ENCODE measurements around the gene CNMD. TPM values are rescaled to one million over a fixed set of nuclear protein-coding genes. Genes with fewer than 3 reads are reported as not detected.

Gene CNMD
- 0.51 TPM for total RNA-seq

DNA sequence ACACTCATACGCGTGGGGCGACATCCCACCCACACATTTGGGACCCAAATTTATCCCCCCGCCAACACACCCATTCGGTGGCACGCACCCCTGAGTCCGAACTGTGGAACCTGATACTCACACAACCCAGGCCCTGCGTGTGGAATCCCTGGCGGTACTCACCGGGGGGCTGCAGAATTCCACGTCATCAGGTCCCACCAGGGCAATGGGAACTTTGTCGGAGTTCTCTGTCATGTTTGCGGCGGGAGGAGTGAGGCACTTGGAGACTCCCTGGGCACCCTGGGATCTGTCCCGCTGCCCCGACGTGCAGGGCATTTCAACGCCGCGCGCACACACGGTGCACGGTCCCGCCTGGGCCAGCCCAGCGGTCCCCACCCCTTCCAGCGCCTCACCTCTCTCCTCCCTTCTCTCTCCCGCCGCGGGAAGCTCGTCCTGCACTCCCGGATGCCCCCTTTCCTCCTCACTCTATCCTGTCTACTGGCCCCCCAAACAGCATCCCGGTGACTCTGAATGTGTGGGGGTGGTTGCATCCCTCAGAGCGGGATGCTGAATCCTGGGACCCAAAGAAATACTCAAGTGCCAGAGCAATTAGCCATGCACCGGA, at the start of gene CNMD:
CNMD (minus strand) TSS at position 353 of the 604 bp plus-strand sequence; CDS start at position 234, 119 bp downstream.
- DNase-seq = peak; percentile 20

DNA sequence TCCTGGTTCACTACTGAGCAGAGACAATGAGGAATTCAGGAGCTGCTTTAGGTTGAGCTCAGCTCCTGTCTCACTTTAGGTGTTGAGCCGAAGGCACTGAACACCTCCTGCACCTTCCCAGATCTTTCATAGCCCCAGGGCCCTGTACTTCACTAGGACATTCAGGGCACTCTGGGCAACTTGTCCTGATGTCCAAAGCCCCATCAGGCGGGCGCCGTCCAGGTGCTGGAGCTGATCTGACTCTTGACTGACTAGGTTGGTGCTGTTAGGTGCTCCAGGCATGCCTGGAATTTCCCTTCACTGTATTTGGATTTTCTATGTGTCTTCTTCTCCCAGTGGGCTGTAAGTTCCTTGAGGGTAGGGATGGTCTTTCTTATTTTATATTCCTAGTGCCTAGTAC, 48.4 kb upstream of the CNMD start:
- no peak for DNase-seq

DNA sequence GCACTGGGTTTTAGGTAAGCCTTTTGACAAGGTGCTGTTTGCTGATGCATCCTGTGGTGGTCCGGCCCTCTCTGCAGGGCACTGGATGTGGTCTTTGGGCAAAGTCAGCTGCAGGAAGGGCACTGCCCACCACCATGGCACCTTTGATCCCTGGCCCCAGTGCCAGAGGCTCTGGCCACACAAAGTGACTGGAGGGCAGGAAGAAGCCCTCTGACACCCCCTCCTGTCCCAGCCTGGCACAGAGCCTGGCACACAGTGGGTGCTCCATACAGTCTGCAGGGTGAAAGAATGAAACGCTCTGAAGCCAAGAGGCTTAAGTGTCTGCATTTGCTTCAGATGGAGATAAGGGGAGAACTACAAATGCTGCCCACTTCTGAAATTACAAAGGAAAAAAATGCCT, 47.6 kb upstream of the CNMD start:
- DNase-seq = no peak

DNA sequence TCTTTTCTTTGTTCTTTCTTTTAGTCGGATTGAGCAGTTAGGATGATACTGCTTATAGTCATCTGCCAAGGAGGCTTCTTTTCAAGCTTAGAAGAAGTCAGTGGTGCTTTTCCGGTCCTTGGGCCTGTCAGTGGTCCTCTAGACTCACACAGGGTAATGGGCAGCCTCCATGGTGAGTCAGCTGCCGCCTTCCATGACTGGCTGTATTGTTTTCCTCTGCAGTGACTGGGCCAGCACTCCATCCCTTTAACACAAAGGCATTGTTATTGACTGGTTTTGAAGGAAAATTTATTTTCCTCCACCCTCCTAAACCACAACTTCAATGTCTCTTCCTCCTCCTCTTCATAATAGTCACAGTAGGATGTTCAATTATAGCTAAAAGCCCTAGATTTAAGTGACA, 47.1 kb upstream of the CNMD start:
- DNase-seq = no peak

DNA sequence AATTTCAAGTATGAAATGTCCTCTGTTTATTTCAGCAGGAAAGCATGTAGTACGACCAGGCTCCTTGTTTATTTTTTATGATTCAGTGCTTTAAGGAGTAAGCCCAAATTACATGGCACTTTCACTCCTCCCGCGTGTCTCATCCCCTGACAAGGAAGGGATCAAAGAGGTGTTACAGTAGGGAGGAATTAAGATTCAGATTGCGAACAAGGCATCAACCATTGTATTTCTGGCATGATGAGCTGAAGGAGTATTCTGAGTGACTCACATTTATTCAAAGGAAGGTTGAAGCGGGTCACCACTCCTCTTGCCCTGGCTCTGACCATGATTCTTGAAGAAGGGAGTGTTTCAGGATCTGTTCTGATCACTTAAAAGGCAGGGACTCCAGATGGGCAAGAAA, 46.1 kb upstream of the CNMD start:
- no peak for DNase-seq

DNA sequence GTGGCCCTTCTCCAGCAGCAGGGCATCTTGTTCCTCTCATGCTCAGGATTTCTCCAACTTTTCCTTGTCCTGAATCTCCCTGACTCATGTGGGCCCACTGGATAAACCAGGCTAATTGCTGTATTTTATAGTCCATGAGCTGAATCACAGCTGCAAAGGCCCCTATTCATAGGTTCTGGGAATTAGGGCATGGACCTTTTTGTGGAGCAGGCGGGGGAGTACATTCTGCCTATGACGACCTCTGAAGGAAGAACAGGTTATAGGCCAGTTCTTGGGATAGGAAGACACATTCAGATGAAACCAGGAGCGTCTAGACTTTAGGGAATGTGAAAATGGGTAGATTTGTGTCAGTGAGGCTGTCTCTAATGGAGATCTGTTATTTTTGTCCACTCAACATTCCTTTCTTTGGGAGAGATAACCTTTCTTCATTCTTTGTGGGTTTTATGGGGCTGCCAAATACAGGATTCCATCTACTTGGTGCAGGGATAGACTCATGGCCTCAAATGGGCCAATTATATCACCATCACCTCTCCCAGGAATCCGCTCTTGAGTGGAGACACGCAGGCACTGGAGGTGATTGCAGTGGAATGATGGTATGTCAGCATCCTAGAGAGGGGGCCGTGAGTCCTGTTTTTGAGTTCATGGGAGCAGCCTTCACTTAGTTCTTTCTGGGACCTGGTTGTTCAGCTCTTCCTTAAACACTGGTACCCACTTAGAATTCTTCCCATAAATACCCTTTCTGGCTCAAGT, 45.1 kb upstream of the CNMD start:
- no peak for DNase-seq

DNA sequence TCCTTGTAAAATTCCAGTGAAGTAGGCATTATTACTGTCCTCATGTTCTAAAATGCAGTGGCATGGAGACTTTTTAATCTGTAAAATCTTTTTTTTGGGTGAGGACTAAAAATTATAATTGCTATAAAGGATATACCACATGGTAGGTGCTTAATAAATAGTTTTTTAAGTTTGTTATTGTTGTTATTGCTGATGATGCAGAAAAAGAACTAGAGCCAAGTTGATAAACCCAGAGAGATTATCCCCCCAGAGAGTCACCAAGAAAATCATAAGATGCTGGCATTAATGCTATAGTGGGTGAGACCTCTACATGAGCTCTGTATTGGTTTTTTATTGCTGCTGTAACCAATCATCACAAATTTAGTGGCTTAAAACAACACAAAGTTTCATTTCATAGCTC, 44.3 kb upstream of the CNMD start:
- DNase-seq = no peak

DNA sequence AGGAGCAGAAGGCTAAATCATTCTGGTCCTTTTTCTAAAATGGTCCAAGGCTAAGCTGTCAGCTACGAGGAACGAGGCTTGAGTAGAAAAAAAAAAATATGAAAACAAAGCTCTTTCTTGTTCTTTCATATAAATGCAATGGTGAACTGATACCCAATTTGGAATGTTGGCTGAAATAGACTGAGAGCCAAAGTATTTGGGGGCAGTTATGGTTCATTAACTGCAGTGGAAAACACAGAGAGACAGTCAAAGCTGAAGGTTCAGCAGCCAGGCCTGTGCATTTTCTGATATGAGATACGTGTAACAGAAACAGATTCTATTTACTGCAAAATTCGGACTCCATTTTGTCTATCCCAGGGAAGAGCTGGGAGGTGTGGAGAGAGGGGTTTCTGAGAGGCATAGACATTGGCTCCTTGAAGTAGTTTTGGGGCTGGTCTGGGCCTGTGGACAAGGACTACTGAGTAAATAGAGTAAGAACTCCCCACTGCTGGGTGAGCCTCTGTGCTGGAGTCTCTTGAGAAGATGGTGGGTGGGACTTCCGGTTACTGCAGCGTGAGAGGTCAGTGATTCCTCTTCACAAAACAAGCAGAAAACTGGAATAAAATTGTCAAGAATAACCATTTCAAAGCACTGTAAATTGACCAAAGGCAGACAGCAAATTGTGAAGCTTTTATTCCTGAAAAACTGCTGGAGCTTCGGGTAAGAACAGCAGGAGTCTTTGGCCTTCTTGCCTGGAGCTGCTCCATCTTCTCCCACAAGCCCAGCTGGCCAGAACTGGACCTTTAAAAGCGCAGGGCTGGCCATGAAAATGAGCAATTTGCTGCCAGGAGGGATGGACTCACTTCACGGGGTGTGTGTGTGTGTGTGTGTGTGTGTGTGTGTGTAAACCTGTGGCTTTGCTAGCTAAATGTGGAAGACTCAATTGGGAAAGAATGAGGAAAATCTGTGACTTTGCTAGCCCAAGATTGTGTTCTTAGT, 43.1 kb upstream of the CNMD start:
- DNase-seq = peak; percentile 66

DNA sequence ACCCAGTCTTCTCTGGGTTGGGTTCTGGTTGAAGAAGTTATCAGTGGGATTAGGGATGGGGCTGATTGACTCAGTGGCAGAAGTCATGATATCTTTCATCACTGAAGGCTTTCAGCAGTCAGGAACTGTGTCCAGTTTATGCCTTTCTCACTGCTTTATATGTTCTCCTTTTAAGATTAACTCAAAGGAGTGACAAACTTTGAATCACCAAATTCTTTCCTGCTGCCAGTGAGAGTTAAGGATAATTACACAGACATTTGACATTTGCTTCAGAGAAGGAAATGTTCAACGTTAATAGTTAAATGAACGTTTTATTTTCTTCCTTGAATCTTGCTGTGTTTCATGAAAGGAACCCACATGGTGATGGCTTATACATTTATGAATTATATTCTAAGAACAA, 41.0 kb upstream of the CNMD start:
- DNase-seq = no peak

DNA sequence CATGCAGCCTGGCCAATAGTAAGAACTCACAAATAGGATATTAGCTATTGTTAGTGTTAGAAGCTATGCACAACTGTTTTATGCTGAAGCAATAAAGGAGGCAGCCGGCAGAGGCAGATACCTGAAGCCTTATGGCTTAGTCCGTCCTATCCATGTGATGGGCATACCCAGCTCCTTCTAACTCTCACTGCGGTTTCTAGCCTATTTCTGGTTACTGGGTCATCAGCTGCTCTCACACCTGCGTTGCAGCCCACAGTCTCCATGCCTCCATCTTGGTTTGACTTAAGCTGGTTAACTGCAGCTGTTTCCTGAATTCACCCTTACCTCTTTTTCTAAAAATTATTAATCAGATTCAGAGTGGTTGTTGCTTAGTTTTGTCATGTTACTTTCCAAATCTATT, 40.5 kb upstream of the CNMD start:
- DNase-seq = no peak

DNA sequence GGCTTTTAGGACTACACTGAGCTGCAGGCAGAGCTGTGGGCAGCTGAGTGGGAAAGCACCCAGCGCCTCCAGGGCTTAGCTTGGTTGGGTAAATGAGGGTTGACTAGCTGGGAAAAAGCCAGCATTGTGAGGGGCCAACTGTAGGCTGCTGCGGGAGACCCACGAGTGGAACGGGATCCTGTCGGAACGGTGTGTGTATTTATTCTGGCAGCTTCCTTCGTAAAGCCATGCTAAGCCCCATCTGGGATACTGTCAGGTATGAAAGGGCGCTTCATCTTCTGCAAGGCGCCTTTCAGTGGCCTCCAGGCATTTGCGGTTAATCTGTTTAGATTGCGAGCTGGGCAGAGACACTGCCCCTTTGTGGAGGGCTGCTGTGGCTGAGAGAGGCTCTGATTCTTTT, 39.5 kb upstream of the CNMD start:
- DNase-seq = peak; percentile 58

DNA sequence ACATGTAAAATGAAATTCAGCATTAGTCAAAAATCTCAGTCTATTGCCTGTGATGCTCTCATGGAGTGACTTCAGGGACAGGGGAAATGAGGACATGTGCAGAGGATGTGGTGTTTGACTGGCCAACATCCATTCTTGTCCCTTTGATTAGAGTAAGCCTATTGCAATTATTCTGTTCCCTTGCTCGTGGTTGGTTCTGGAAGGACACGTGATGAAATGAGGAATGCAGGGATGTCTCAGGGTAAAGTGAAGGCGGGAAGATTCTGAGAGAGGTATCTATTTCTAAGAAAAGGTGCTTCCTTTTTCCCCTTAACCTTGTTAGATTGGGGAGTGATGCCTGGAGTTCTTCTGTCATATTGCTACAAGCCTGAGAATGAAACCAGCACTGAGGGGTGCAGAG, 37.1 kb upstream of the CNMD start:
- DNase-seq = no peak

DNA sequence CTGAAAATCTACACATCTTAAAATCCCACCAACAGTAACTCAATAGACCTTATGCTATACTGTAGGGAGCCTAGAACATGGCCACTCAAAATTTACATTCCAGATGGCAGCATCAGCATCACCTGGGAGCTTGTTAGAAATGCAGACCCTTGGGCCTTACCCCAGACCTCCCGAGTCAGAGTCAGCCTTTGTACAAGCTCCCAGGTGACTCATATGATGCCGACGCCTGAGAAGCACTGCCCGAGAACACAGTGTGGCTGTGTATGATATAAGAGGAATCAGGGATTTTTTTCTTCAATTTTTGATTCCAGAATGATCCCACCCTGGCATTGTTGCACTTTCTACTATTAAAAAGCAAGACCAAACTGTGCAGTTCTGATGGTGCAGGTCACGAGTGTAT, 35.9 kb upstream of the CNMD start:
- no peak for DNase-seq

DNA sequence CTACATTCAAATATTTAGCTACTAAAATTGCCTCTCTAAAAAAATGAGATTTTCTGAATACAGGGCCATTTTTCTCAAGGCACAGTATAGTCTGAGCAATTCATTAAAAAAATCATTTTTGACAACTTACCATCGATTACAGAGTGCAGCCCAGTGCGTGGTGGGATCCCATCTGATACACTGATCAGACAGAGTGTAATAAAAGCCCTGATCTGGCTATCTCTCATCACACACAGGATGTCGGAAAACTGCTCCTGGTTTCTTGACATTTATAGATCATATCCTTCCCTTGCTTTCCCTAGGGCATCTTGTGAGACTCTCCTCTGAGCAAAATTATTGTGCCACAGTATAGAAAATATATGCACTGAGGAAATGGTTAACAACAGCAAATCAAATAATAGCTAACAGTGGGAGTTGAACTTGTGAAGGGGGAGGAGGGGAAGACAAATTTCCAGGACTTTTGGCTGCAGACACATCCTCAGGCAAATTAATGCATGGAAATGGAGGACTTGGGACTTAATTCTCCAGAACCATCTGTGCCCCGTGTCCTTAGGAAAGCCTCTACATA, 28.4 kb upstream of the CNMD start:
- no peak for DNase-seq

DNA sequence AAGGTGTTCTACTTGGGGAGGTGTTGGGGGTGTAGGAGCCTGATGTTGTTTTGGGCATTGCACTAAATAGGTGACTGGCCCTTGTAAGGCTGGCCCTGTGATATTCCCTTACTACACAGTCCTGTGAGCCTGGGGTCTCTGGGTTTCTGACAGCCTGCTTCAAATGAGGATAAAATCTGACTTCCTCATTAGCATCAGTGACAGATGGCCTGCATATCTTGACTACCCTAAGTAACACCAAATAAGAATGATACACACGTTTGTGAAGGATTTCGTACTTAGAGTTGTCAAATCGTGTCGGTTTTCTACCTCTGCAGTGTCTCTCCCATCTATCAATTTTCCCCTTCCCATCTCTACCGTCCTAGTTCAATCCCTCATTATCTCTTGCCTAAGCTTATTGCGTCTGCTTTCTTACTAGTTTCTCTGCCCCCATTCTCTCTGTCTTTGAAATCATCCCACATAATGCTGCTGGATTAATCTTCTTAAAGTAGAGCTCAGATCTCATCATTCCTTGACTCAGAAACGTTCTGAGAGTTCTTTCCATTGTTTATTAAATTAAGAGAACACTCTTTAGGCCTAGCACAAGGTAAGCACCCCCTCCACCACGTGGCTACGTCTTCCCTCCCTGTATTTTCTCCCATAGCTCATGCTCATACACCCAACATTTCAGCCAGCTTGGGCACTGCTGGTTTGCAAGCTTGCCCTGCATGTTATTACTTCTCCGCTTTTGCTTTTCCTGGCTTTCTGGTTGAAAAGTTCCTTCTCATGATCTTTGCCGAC, 26.2 kb upstream of the CNMD start:
- no peak for DNase-seq

DNA sequence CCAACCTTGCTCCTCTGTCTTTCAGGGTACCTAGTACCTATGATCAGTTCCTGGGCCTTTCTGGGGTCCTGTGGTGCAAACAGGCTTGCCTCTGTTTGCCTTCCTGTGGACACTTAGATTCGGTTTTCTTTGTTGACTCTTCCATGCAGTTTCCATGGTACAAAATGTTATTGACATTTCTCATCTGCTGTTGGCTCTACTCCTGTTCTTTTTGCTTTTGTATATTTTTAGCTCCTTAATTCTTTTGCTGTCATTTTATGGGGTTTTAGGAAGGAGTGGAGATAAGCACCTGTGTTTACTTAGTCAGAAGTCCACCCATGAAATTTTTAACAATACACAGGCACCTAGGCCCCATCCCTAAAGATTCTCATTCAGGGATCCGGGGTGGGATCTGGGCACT, 20.5 kb upstream of the CNMD start:
- no peak for DNase-seq

DNA sequence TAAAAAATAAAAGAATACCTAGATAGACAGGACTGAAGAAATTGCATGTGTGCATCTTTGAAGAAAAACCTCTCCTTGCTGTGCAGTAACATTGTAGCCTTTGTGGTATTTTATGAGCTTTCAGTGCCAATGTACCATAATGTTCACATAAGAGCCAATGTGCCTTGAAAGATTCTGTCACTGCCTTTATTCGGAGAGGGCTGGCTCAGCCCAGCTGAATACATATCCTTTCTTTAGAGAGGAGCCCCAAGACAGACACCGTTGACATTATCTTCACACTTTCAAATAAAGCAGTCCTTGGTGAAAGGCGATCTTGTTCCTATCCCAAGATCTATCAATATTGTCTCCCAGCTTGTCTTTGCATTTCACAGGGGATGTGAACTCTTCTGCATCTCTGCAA, 18.5 kb upstream of the CNMD start:
- DNase-seq = no peak

DNA sequence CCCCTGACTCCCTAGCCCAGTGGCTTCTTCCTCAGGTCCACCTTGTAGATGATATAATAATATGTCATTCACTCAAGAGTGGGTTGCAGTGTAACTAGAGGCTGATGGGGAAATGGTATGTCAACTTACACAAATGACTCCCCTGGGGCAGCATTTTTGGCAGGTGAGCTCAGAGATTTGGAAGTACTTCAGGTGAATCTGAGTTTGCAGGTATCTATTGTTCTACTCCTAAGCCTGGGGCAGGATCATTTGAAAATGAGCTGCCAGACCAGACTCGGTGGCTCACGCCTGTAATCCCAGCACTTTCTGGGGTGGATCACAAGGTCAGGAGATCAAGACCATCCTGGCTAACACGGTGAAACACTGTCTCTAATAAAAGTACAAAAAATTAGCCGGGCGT, 11.6 kb upstream of the CNMD start:
- no peak for DNase-seq

DNA sequence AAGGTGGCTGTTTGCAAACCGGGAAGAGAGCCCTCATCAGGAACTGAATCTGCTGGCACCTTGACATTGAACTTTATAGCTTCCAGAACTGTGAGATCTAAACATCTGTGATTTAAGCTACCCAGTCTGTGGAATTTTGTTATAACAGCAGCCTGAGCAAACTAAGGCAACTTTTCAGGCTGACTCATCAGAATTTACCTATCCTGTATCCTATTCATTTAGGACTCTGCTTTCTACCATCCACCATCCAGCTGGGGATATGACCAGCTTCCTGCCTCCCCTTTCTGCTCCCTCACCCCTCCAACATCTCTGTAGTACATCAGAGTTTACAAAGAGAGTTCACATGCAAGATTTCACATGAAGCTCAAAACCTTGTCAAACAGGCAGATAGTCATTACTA, 11.1 kb upstream of the CNMD start:
- DNase-seq = no peak

DNA sequence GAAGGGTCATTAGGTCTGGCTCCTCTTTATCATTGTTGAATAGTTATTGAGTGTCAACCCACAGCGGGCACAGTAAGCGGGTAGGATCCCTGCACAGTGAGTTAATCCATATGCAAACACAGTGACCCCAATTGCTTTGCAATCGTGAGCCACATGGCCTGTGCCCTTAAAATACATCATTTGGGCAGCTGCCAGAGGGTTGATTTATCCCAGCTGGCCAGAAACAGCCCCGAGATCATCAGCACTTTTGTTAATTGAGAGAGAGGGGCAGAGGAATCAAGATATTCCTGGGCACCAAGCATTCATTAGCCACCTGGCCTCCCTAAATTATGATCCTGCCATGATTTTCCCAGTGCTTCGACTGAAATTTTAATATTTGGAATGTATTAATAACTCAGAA, 9.8 kb upstream of the CNMD start:
- DNase-seq = peak; percentile 11

DNA sequence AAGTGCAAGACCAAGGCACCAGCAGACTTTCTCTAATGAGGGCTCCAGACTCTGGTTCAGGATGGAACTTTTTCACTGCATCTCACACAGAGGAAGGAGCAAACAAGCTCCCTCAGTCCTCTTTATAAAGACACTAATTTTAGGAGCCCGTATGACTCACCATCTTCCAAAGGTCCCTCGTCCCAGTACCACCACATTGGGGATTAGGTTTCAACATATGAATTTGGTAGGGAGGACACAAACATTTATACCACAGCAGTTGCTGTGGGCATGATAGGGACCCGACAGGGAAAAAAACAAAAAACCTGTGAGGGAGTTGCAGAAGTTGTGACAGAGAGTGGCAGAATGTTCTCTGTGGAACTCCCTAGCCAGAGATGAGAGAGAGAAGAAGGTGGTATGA, 6.5 kb upstream of the CNMD start:
- no peak for DNase-seq

DNA sequence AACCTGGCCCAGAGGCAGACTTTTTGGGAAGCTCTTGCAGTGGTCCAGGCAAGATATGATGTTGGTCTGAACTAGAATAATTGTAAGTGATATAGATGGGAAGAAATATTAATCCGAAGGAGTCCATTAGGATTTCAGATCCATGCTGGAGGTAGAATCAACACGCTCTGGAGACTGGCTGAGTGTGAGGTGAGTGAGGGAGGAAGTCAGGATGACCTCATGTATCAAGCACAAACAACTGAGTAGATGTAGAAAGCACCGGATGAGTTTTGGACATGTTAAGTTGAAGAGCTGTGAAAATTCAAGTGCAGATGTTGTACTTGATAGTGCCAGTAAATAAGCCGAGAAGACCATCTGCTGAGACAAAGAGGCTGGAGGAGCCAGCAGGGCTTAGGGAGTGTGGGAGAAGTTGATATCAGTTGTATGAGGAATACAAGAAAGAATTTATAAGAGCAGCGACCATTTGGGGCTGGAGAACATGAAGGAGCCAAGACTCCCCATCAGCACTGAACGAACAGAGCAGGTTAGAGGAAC, 5.3 kb upstream of the CNMD start:
- DNase-seq = peak; percentile 62

Data from tongue (tissue), 2 donors.